HG02885 (cell line): ENCODE results near the gene COPRS.
"Not testable (repeated sequence)": the region's sequence is repeated elsewhere in the genome, so short reads cannot be mapped to it uniquely, and the experiment has no call there.

Experiments
- ATAC-seq: cut with Tn5 transposase; IDR thresholded peaks from one replicate; pipeline ENCODE4 v1.9.1; 2021; ENCODE audit warnings: mild to moderate bottlenecking; ENCODE audit not compliant: unreplicated experiment, poor library complexity

Gene COPRS

DNA sequence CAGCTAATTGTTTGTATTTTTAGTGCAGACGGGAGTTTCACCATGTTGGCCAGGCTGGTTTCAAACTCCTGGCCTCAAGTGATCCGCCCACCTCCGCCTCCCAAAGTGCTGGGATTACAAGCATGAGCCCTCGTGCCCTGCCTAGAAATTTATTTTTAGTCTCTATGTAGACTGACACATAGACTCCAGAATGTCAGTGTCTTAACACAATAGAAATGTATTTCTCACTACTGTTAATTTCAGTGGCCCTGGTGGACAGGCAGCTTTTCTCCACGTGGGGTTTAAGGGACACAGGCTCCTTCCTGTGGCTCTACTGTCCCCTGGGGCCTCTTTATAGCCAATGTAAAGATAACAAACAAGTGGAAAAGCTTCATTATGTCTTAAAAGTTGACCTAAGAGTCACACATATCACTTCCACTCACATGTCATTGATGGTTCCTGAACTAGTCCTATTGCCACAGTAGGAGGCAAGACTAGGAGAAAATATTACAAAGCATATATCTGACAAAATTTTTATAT is 43.8 kb downstream of the COPRS start:
- no peak for ATAC-seq

DNA sequence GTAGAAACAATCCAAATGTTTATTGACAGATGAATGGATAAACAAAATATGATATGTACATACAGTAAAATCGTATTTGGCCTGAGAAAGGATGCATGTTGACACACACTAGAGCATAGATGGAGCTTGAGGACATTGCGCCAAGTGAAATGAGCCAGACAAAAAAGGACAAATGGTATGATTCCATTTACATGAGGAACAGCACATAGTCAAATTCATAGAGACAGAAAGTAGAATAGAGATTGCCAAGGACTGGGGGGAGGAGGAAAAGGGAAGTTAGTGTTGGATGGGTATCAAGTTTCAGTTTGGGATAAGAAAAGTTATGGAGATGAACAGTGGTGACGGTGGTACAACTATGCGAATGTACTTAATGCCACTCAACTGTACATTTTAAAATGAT is 47.9 kb downstream of the COPRS start:
- ATAC-seq: no peak

DNA sequence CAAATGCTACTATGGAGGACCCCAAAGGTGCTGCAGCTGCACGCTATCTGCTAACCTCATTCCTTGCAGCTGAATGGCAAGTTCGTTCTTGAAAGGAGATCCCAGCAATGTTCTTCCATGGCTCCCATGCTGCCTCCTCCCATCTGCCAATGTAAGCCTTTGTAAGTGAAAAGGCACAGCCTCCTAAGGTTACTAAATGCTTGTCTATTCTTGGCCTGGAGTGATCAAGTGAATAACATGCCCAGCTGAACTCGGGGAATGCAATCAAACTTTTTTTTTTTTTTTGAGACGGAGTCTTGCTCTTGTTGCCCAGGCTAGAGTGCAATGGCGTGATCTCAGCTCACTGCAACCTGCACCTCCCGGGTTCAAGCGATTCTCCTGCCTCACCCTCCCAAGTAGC is 49.2 kb downstream of the COPRS start:
- ATAC-seq: not testable (repeated sequence)

DNA sequence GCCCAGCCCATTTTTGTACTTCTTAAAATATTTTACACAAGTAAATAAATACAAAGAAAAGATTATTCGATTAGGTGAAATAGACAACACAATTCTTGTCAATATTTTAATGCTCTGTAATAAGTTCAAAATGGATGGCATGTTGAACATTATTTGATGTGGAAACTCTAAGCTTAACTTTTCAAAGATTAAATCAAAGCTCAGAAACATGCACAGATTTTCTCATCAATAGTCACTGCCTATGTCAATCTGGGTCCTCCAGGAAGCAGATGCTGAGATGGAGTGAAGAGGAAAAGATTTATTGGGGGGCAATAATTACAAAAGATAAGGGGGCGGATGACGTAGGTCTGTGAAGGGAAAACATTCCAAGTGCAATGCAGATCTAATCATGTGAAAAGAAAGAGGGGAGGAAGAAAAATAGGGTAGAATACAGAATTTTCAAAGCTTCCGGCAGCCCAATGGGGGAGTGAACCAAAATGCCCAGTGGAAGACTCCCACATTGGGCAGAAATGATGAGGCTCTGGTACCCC is 50.5 kb downstream of the COPRS start:
- no peak for ATAC-seq

DNA sequence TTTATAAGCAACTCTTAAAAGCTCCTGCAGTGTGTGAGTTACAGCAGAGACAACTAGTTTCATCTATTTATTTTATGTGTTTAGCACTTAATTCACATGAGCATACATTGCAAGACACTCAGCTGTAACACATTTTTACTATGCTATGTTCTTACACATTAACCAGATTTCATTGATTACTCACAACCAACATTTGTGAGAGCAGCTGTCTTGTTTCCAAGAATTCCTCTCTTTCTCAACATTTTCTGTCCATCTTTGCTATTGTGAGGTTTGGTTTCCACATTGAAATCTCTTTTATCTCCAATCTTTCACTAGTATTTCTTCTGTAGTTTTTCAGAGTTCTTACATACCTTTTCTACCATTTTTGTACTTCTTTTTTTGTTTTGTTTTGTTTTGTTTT is 51.2 kb downstream of the COPRS start:
- no peak for ATAC-seq

DNA sequence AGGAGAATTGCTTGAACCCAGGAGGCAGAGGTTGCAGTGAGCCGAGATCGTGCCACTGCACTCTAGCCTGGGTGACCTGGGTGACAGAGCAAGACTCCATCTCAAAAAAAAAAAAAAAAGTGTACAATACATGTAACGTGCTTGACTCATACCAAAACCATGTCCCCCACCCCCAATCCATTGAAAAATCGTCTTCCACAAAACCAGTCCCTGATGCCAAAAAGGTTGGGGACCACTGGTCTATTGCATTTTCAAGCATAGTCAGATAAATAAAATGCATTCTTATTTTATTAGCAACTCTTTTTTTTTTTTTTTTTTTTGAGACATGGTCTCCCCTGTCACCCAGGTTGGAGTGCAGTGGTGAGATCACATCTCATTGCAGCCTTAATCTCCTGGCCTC is 52.1 kb downstream of the COPRS start:
- no peak for ATAC-seq

DNA sequence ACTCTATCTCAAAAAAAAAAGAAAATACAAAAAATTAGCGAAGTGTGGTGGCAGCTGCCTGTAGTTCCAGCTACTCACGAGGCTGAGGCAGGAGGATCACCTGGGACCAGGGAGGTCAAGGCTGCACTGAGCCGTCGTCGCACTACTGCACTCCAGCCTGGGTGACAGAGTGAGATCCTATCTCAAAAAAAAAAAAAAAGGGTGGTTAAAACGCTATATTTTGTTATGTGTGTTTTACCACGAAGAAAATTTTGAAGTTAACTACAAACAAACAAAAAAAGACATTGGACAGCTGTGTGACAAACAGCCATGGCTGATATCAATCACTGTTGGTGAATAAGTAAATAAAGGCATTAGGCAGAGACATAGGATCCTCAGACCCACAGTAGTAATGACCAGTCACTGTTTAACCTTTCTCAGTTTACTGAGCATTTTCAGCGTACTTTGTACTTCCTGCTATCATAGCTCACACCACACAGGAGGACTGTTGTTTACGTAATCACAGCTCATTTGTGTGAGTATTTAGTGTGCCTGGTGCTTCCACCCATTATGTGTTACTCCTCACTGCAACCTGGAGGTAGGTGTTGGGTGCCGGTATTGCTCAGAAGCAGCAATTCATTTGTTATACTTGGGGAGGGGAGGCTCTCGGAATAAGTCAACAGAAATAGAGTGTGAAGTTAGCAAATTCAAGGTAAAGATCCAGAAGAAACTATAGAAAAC is 55.4 kb downstream of the COPRS start:
- no peak for ATAC-seq

DNA sequence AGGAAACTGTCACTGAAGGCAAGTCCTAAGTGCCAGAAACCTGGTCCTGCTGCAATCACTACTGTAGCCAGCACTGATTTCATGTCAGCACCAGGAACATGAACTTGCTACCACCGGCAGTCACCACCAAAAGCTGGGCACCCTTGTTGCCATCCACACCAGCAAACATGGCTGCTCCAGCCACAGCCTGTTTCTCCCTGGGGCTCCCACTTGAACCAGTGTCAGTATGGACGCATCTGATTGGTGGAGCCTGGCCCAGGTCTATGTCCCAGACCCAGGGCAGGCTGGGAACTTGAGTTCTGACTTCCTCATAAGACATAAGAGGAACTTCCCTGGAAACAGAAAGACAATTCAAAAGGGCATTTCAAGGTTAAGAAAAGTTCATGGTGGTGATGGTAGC is 56.5 kb downstream of the COPRS start:
- ATAC-seq: no peak
